OCI-LY1 (cell line): ENCODE results near the gene RNASEH1.

Source experiments
- H2AFZ ChIP-seq: fragments of 200-600 bp; sonication (generic), shearing (Covaris generic); 2 replicates; pipeline ENCODE4 v1.6.0; 2014; ENCODE audit warnings: antibody characterized with exemption, mild to moderate bottlenecking, low read length
- H3F3A ChIP-seq: fragments of 200-600 bp; sonication (generic), shearing (Covaris generic); 2 replicates; pipeline ENCODE4 v1.6.0; 2014; ENCODE audit warnings: mild to moderate bottlenecking, antibody characterized with exemption, low read length, moderate library complexity; ENCODE audit not compliant: insufficient read depth
- H3K27ac ChIP-seq: fragments of 200-600 bp; sonication (generic); 2 replicates; pipeline ENCODE4 v1.5.1; 2014; ENCODE audit warnings: low read length, mixed run types, mild to moderate bottlenecking, low read depth; ENCODE audit not compliant: poor library complexity, severe bottlenecking
- H3K27me3 ChIP-seq: fragments of 200-600 bp; sonication (generic); 2 replicates; pipeline ENCODE4 v1.6.0; 2014; ENCODE audit warnings: antibody characterized with exemption, mild to moderate bottlenecking, low read length, moderate library complexity; ENCODE audit not compliant: insufficient read depth
- H3K36me3 ChIP-seq: fragments of 200-600 bp; sonication (generic); 2 replicates; pipeline ENCODE4 v1.6.1; 2014; ENCODE audit warnings: mild to moderate bottlenecking, antibody characterized with exemption, low read length, moderate library complexity, mixed read lengths; ENCODE audit not compliant: insufficient read depth
- H3K4me1 ChIP-seq: fragments of 200-600 bp; sonication (generic); 2 replicates; pipeline ENCODE4 v1.5.1; 2014; ENCODE audit warnings: mild to moderate bottlenecking, low read length, moderate library complexity; ENCODE audit not compliant: insufficient read depth, severe bottlenecking
- H3K4me2 ChIP-seq: fragments of 200-600 bp; sonication (generic), shearing (Covaris generic); 2 replicates; pipeline ENCODE4 v1.6.1; 2014; ENCODE audit warnings: low read length
- H3K4me3 ChIP-seq: fragments of 200-600 bp; sonication (generic); 2 replicates; pipeline ENCODE4 v1.5.1; 2014; ENCODE audit warnings: low read length, low read depth, mild to moderate bottlenecking, mixed read lengths; ENCODE audit not compliant: poor library complexity, severe bottlenecking
- H3K79me2 ChIP-seq: fragments of 200-600 bp; shearing (Covaris generic); 2 replicates; pipeline ENCODE4 v1.6.1; 2016; ENCODE audit warnings: mixed run types, low read length, mixed read lengths; ENCODE audit not compliant: insufficient read depth
- H3K9ac ChIP-seq: fragments of 200-600 bp; sonication (generic), shearing (Covaris generic); 2 replicates; pipeline ENCODE4 v1.6.1; 2014; ENCODE audit warnings: mild to moderate bottlenecking, low read length, mixed read lengths
- H3K9me2 ChIP-seq: fragments of 200-600 bp; sonication (generic), shearing (Covaris generic); 2 replicates; pipeline ENCODE4 v1.6.1; 2014; ENCODE audit warnings: low read depth, mild to moderate bottlenecking, low read length, mixed read lengths
- H3K9me3 ChIP-seq: fragments of 200-600 bp; shearing (Covaris generic); 2 replicates; pipeline ENCODE4 v1.6.1; 2014; ENCODE audit warnings: low read length, mixed read lengths
- H4K20me1 ChIP-seq: fragments of 200-600 bp; sonication (generic), shearing (Covaris generic); 2 replicates; pipeline ENCODE4 v1.6.0; 2016; ENCODE audit warnings: mild to moderate bottlenecking, low read length; ENCODE audit not compliant: insufficient read depth
- CTCF ChIP-seq: fragments of 200-600 bp; sonication (generic), shearing (Covaris generic); IDR thresholded peaks from 2 replicates; pipeline ENCODE4 v1.5.1; 2017; ENCODE audit warnings: mild to moderate bottlenecking, antibody characterized with exemption, low read length, moderate library complexity, mixed read lengths
- EZH2 ChIP-seq: fragments of 200-600 bp; sonication (generic), shearing (Covaris generic); IDR thresholded peaks from 2 replicates; pipeline ENCODE4 v1.8.0; 2017; ENCODE audit warnings: borderline replicate concordance, mixed run types, mild to moderate bottlenecking, antibody characterized with exemption, low read length, moderate library complexity, mixed read lengths

RNASEH1 gene

DNA sequence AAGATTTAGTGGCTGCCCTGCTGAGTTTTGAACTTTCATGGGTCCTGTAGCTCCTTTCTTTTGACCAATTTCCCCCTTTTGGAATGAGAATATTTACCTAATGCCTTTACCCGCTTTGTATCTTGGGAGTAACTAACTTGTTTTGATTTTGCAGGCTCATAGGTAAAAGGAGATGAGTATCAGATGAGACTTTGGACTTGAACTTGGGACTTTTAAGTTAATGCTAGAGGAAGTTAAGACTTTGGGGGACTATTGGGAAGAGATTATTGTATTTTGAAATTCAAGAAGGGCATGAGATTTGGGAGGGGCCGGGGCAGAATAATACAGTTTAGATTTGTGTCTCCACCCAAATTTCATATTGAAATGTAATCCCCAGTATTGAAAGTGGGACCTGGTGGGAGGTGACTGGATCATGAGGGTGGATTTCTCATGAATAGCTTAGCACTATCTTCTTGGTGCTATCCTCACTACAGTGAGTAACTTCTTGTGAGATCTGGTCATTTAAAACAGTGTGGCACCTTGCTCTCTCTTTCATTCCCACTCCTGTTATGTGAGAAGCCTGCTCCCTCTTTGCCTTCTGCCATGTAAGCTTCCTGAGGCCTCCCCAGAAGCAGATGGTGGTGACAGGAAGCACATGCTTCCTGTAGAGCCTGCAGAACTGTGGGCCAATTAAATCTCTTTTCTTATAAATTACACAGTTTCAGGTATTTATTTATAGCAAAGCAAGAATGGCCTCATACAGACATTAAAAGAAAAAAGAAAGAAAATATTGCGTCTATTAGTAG is 44.9 kb downstream of the RNASEH1 start:
- Histone ChIP-seq H3K4me3 (no peak overlapping the region), H4K20me1 (no peaks in the 10 kb centered on the region), H3K79me2 (peaks cover 17% of the 10 kb centered on the region), H3K9me3 (0 out of 2 replicates have a peak, but pooled peaks cover 3% of the 10 kb centered on the region), H3F3A (no peaks in the 10 kb centered on the region), H3K27ac (no peak overlapping the region), H3K9me2 (no peaks in the 10 kb centered on the region), H2AFZ (no peak overlapping the region), H3K27me3 (no peaks in the 10 kb centered on the region), H3K9ac (no peak overlapping the region), H3K36me3 (peaks cover 71% of the 10 kb centered on the region), H3K4me1 (peaks cover 7% of the 10 kb centered on the region), H3K4me2 (no peak overlapping the region)
- TF ChIP-seq CTCF (no peak), EZH2 (no peak)

GRCh38 chr2:3512086-3512485 is 46.0 kb downstream of the RNASEH1 start:
- H3K27me3 ChIP-seq: no peaks in the 10 kb centered on the region
- peaks cover 9% of the 10 kb centered on the region; the same call in 1 of the 2 replicates for H3K79me2 ChIP-seq
- H3K9ac ChIP-seq: no peak overlapping the region
- no peak for TF ChIP-seq EZH2
- no peak for TF ChIP-seq CTCF
- no peaks in the 10 kb centered on the region for H4K20me1 ChIP-seq
- H3K4me2 ChIP-seq: no peak overlapping the region
- no peaks in the 10 kb centered on the region for H3K4me1 ChIP-seq
- H3K36me3 ChIP-seq: peaks cover 71% of the 10 kb centered on the region
- H3F3A ChIP-seq: no peaks in the 10 kb centered on the region
- H3K27ac ChIP-seq: no peak overlapping the region
- H3K9me2 ChIP-seq: no peaks in the 10 kb centered on the region
- H3K9me3 ChIP-seq: 0 out of 2 replicates have a peak, but pooled peaks cover 3% of the 10 kb centered on the region
- no peak overlapping the region for H2AFZ ChIP-seq
- no peak overlapping the region for H3K4me3 ChIP-seq

- H3K9me2 ChIP-seq: no peaks in the 10 kb centered on the region
- 0 out of 2 replicates have a peak, but pooled peaks cover 3% of the 10 kb centered on the region for H3K79me2 ChIP-seq
- H4K20me1 ChIP-seq: no peaks in the 10 kb centered on the region
- no peak overlapping the region for H2AFZ ChIP-seq
- H3K4me2 ChIP-seq: no peak overlapping the region
- peaks cover 70% of the 10 kb centered on the region for H3K36me3 ChIP-seq
- H3K4me1 ChIP-seq: no peaks in the 10 kb centered on the region
- H3F3A ChIP-seq: no peaks in the 10 kb centered on the region
- no peak overlapping the region for H3K27ac ChIP-seq
- H3K9ac ChIP-seq: no peak overlapping the region
- H3K27me3 ChIP-seq: no peaks in the 10 kb centered on the region
- no peaks in the 10 kb centered on the region for H3K9me3 ChIP-seq
- no peak overlapping the region for H3K4me3 ChIP-seq
- no peak for TF ChIP-seq EZH2
- no peak for TF ChIP-seq CTCF
These were observed 52.4 kb downstream of the RNASEH1 start for GRCh38 chr2:3505771-3506170.
